Choroid plexus epithelial cell (primary cell): ENCODE data around the gene EXOC4.

Source experiments
- DNase-seq: peaks from one replicate; pipeline ENCODE4 v3.0.0-alpha.2; 2010; ENCODE audit warnings: low read depth
- H3K4me3 ChIP-seq: 2 replicates; pipeline ENCODE4 v1.5.1; 2011; ENCODE audit warnings: low read depth, mild to moderate bottlenecking, control low read depth, low read length, moderate library complexity
- CTCF ChIP-seq: conservative IDR thresholded peaks from 2 replicates; pipeline ENCODE4 v1.5.1; 2011; ENCODE audit warnings: low read depth, mild to moderate bottlenecking, control low read depth, inconsistent platforms, low read length, moderate library complexity

The EXOC4 gene

GRCh38 chr7:133234961-133235875 lies 17.7 kb upstream of the EXOC4 start:
- H3K4me3 ChIP-seq: no peak overlapping the region
- DNase-seq: peak; percentile 45

GRCh38 chr7:133237545-133237944 lies 15.3 kb upstream of the EXOC4 start:
- DNase-seq: no peak
- no peak for TF ChIP-seq CTCF
- no peak overlapping the region for H3K4me3 ChIP-seq

More at GRCh38 chr7:133234961-133235875, 17.7 kb upstream of the EXOC4 start:
- no peak for TF ChIP-seq CTCF

- no peak for DNase-seq
- no peak for TF ChIP-seq CTCF
- no peak overlapping the region for H3K4me3 ChIP-seq
Measured at GRCh38 chr7:133240302-133240701, 12.6 kb upstream of the EXOC4 start.

- no peak for TF ChIP-seq CTCF
- no peak for DNase-seq
- H3K4me3 ChIP-seq: no peak overlapping the region
Measured at GRCh38 chr7:133246558-133246957, 6.3 kb upstream of the EXOC4 start.

GRCh38 chr7:133248901-133249300 lies 4.0 kb upstream of the EXOC4 start:
- no peak for DNase-seq
- no peak overlapping the region for H3K4me3 ChIP-seq
- TF ChIP-seq CTCF: no peak

GRCh38 chr7:133252506-133252857 lies 396 bp upstream of the EXOC4 start:
- TF ChIP-seq CTCF: no peak
- no peak for DNase-seq
- no peak overlapping the region for H3K4me3 ChIP-seq

GRCh38 chr7:133253519-133253875 lies 619 bp downstream of the EXOC4 start:
- peak overlapping the region; percentile 79 for H3K4me3 ChIP-seq
- peak; percentile 37 for DNase-seq

More at GRCh38 chr7:133253519-133253875, 619 bp downstream of the EXOC4 start:
- no peak for TF ChIP-seq CTCF
